ENCODE data around the gene TNNI3K.

Gene TNNI3K

GRCh38 chr1:74388855-74389254 lies 153.7 kb downstream of the TNNI3K start:
- no peak for DNase-seq (ENCODE audit: low read depth, low spot score)
- no peaks in the 10 kb centered on the region for H3K9me3 ChIP-seq (ENCODE audit: control insufficient read depth, insufficient read depth, low read length)
- H3K4me1 ChIP-seq (ENCODE audit: control insufficient read depth, insufficient read depth, low read length) = no peaks in the 10 kb centered on the region
- no peaks in the 10 kb centered on the region for H3K27me3 ChIP-seq (ENCODE audit: control insufficient read depth, insufficient read depth, low read length)
- no peaks in the 10 kb centered on the region for H3K36me3 ChIP-seq (ENCODE audit: control insufficient read depth, insufficient read depth, low read length)
- no peak overlapping the region for H3K27ac ChIP-seq (ENCODE audit: low read length)
- WGBS (ENCODE audit: insufficient coverage, insufficient read length) = no CpG with 5 or more reads among the region's 2 CpGs
- H3K4me3 ChIP-seq (ENCODE audit: low read length) = no peak overlapping the region

- H3K4me3 ChIP-seq (ENCODE audit: low read length) = no peak overlapping the region
- no peak overlapping the region for H3K27ac ChIP-seq (ENCODE audit: low read length)
- no CpG with 5 or more reads among the region's 3 CpGs for WGBS (ENCODE audit: insufficient coverage, insufficient read length)
- no peaks in the 10 kb centered on the region for H3K27me3 ChIP-seq (ENCODE audit: control insufficient read depth, insufficient read depth, low read length)
- no peak for DNase-seq (ENCODE audit: low read depth, low spot score)
- no peaks in the 10 kb centered on the region for H3K36me3 ChIP-seq (ENCODE audit: control insufficient read depth, insufficient read depth, low read length)
- no peaks in the 10 kb centered on the region for H3K9me3 ChIP-seq (ENCODE audit: control insufficient read depth, insufficient read depth, low read length)
- no peaks in the 10 kb centered on the region for H3K4me1 ChIP-seq (ENCODE audit: control insufficient read depth, insufficient read depth, low read length)
These were observed 157.0 kb downstream of the TNNI3K start for GRCh38 chr1:74392186-74392585.

GRCh38 chr1:74392840-74393239 lies 157.7 kb downstream of the TNNI3K start:
- no peaks in the 10 kb centered on the region for H3K27me3 ChIP-seq (ENCODE audit: control insufficient read depth, insufficient read depth, low read length)
- no peak overlapping the region for H3K27ac ChIP-seq (ENCODE audit: low read length)
- DNase-seq (ENCODE audit: low read depth, low spot score) = no peak
- H3K9me3 ChIP-seq (ENCODE audit: control insufficient read depth, insufficient read depth, low read length) = no peaks in the 10 kb centered on the region
- H3K4me3 ChIP-seq (ENCODE audit: low read length) = no peak overlapping the region
- no peaks in the 10 kb centered on the region for H3K36me3 ChIP-seq (ENCODE audit: control insufficient read depth, insufficient read depth, low read length)
- no peaks in the 10 kb centered on the region for H3K4me1 ChIP-seq (ENCODE audit: control insufficient read depth, insufficient read depth, low read length)
- no CpG with 5 or more reads among the region's 2 CpGs for WGBS (ENCODE audit: insufficient coverage, insufficient read length)

- no CpG with 5 or more reads among the region's 4 CpGs for WGBS (ENCODE audit: insufficient coverage, insufficient read length)
- Histone ChIP-seq H3K27ac (ENCODE audit: low read length) (no peak overlapping the region), H3K27me3 (ENCODE audit: control insufficient read depth, insufficient read depth, low read length) (no peaks in the 10 kb centered on the region), H3K9me3 (ENCODE audit: control insufficient read depth, insufficient read depth, low read length) (no peaks in the 10 kb centered on the region), H3K4me3 (ENCODE audit: low read length) (no peak overlapping the region), H3K36me3 (ENCODE audit: control insufficient read depth, insufficient read depth, low read length) (no peaks in the 10 kb centered on the region), H3K4me1 (ENCODE audit: control insufficient read depth, insufficient read depth, low read length) (no peaks in the 10 kb centered on the region)
- no peak for DNase-seq (ENCODE audit: low read depth, low spot score)
These were observed 160.4 kb downstream of the TNNI3K start for GRCh38 chr1:74395571-74395970.

- H3K4me3 ChIP-seq (ENCODE audit: low read length) = no peak overlapping the region
- H3K9me3 ChIP-seq (ENCODE audit: control insufficient read depth, insufficient read depth, low read length) = no peaks in the 10 kb centered on the region
- H3K27me3 ChIP-seq (ENCODE audit: control insufficient read depth, insufficient read depth, low read length) = no peaks in the 10 kb centered on the region
- WGBS (ENCODE audit: insufficient coverage, insufficient read length) = no CpG with 5 or more reads among the region's 3 CpGs
- no peaks in the 10 kb centered on the region for H3K4me1 ChIP-seq (ENCODE audit: control insufficient read depth, insufficient read depth, low read length)
- DNase-seq (ENCODE audit: low read depth, low spot score) = no peak
- H3K27ac ChIP-seq (ENCODE audit: low read length) = no peak overlapping the region
- H3K36me3 ChIP-seq (ENCODE audit: control insufficient read depth, insufficient read depth, low read length) = no peaks in the 10 kb centered on the region
These were observed 161.3 kb downstream of the TNNI3K start for GRCh38 chr1:74396462-74396861.

GRCh38 chr1:74396933-74397332 lies 161.7 kb downstream of the TNNI3K start:
- DNase-seq (ENCODE audit: low read depth, low spot score) = no peak
- H3K36me3 ChIP-seq (ENCODE audit: control insufficient read depth, insufficient read depth, low read length) = no peaks in the 10 kb centered on the region
- no peaks in the 10 kb centered on the region for H3K4me1 ChIP-seq (ENCODE audit: control insufficient read depth, insufficient read depth, low read length)
- no peaks in the 10 kb centered on the region for H3K27me3 ChIP-seq (ENCODE audit: control insufficient read depth, insufficient read depth, low read length)
- H3K4me3 ChIP-seq (ENCODE audit: low read length) = no peak overlapping the region
- H3K9me3 ChIP-seq (ENCODE audit: control insufficient read depth, insufficient read depth, low read length) = no peaks in the 10 kb centered on the region
- no peak overlapping the region for H3K27ac ChIP-seq (ENCODE audit: low read length)
- no CpG with 5 or more reads among the region's 4 CpGs for WGBS (ENCODE audit: insufficient coverage, insufficient read length)

- DNase-seq (ENCODE audit: low read depth, low spot score) = no peak
These were observed 164.1 kb downstream of the TNNI3K start for GRCh38 chr1:74399249-74399648.

GRCh38 chr1:74402873-74403272 lies 167.7 kb downstream of the TNNI3K start:
- no CpG with 5 or more reads among the region's 1 CpG for WGBS (ENCODE audit: insufficient coverage, insufficient read length)
- Histone ChIP-seq H3K9me3 (ENCODE audit: control insufficient read depth, insufficient read depth, low read length) (no peaks in the 10 kb centered on the region), H3K36me3 (ENCODE audit: control insufficient read depth, insufficient read depth, low read length) (no peaks in the 10 kb centered on the region), H3K4me1 (ENCODE audit: control insufficient read depth, insufficient read depth, low read length) (no peaks in the 10 kb centered on the region), H3K27ac (ENCODE audit: low read length) (no peak overlapping the region), H3K27me3 (ENCODE audit: control insufficient read depth, insufficient read depth, low read length) (no peaks in the 10 kb centered on the region), H3K4me3 (ENCODE audit: low read length) (no peak overlapping the region)
- no peak for DNase-seq (ENCODE audit: low read depth, low spot score)

More at GRCh38 chr1:74399249-74399648, 164.1 kb downstream of the TNNI3K start:
- H3K27ac ChIP-seq (ENCODE audit: low read length) = no peak overlapping the region
- H3K4me3 ChIP-seq (ENCODE audit: low read length) = no peak overlapping the region
- H3K9me3 ChIP-seq (ENCODE audit: control insufficient read depth, insufficient read depth, low read length) = no peaks in the 10 kb centered on the region
- H3K27me3 ChIP-seq (ENCODE audit: control insufficient read depth, insufficient read depth, low read length) = no peaks in the 10 kb centered on the region
- no peaks in the 10 kb centered on the region for H3K36me3 ChIP-seq (ENCODE audit: control insufficient read depth, insufficient read depth, low read length)
- H3K4me1 ChIP-seq (ENCODE audit: control insufficient read depth, insufficient read depth, low read length) = no peaks in the 10 kb centered on the region
- WGBS (ENCODE audit: insufficient coverage, insufficient read length) = no CpG with 5 or more reads among the region's 5 CpGs

GRCh38 chr1:74403606-74404005 lies 168.4 kb downstream of the TNNI3K start:
- Histone ChIP-seq H3K36me3 (ENCODE audit: control insufficient read depth, insufficient read depth, low read length) (no peaks in the 10 kb centered on the region), H3K27me3 (ENCODE audit: control insufficient read depth, insufficient read depth, low read length) (no peaks in the 10 kb centered on the region), H3K4me3 (ENCODE audit: low read length) (no peak overlapping the region), H3K4me1 (ENCODE audit: control insufficient read depth, insufficient read depth, low read length) (no peaks in the 10 kb centered on the region), H3K27ac (ENCODE audit: low read length) (no peak overlapping the region), H3K9me3 (ENCODE audit: control insufficient read depth, insufficient read depth, low read length) (no peaks in the 10 kb centered on the region)
- DNase-seq (ENCODE audit: low read depth, low spot score) = no peak
- no CpG with 5 or more reads among the region's 1 CpG for whole genome bisulfite sequencing (ENCODE audit: insufficient coverage, insufficient read length)

GRCh38 chr1:74406759-74407158 lies 171.6 kb downstream of the TNNI3K start:
- DNase-seq (ENCODE audit: low read depth, low spot score) = no peak
- Histone ChIP-seq H3K4me1 (ENCODE audit: control insufficient read depth, insufficient read depth, low read length) (no peaks in the 10 kb centered on the region), H3K9me3 (ENCODE audit: control insufficient read depth, insufficient read depth, low read length) (no peaks in the 10 kb centered on the region), H3K27ac (ENCODE audit: low read length) (no peak overlapping the region), H3K36me3 (ENCODE audit: control insufficient read depth, insufficient read depth, low read length) (no peaks in the 10 kb centered on the region), H3K27me3 (ENCODE audit: control insufficient read depth, insufficient read depth, low read length) (no peaks in the 10 kb centered on the region), H3K4me3 (ENCODE audit: low read length) (no peak overlapping the region)
- WGBS (ENCODE audit: insufficient coverage, insufficient read length) = no CpG with 5 or more reads among the region's 2 CpGs

GRCh38 chr1:74407902-74408301 lies 172.7 kb downstream of the TNNI3K start:
- no CpG with 5 or more reads among the region's 3 CpGs for WGBS (ENCODE audit: insufficient coverage, insufficient read length)
- no peaks in the 10 kb centered on the region for H3K27me3 ChIP-seq (ENCODE audit: control insufficient read depth, insufficient read depth, low read length)
- no peak overlapping the region for H3K4me3 ChIP-seq (ENCODE audit: low read length)
- no peaks in the 10 kb centered on the region for H3K4me1 ChIP-seq (ENCODE audit: control insufficient read depth, insufficient read depth, low read length)
- no peak overlapping the region for H3K27ac ChIP-seq (ENCODE audit: low read length)
- H3K9me3 ChIP-seq (ENCODE audit: control insufficient read depth, insufficient read depth, low read length) = no peaks in the 10 kb centered on the region
- no peak for DNase-seq (ENCODE audit: low read depth, low spot score)
- H3K36me3 ChIP-seq (ENCODE audit: control insufficient read depth, insufficient read depth, low read length) = no peaks in the 10 kb centered on the region
